SK-N-SH (cell line): Measurements from ENCODE around the gene SLC12A5. TPM values are rescaled to one million over a fixed set of nuclear protein-coding genes. Genes with fewer than 3 reads are reported as not detected.

Experiments
- CTCF ChIA-PET: fragments of 300-600, 350-600 bp; formaldehyde crosslinking; extraction: SDS; loops from one replicate; lab custom pipeline; 2021; lab: Yijun Ruan, JAX
- POLR2A ChIA-PET: fragments of 350-600 bp; sonication (Branson Sonifier 250); formaldehyde crosslinking; extraction: SDS; loops from one replicate; lab custom pipeline; 2020; ENCODE audit warnings: antibody characterized with exemption, inconsistent platforms; lab: Yijun Ruan, JAX
- DNase-seq: peaks from one replicate; pipeline ENCODE4 v3.0.0; 2012
- H2AFZ ChIP-seq: fragments of 200-600 bp; sonication (generic); 2 replicates; pipeline ENCODE4 v1.8.1; 2016; ENCODE audit warnings: antibody characterized with exemption, mild to moderate bottlenecking, low read depth
- H3F3A ChIP-seq: fragments of 200-600 bp; sonication (generic); replicated peaks from 2 replicates; pipeline ENCODE3; 2016; ENCODE audit warnings: antibody characterized with exemption, mild to moderate bottlenecking; ENCODE audit not compliant: insufficient read depth
- H3K27ac ChIP-seq, 2 experiments: fragments of 200-500 bp in 1 of 2; fragments of 200-600 bp in 1 of 2; sonication (Bioruptor generic) in 1 of 2; sonication (generic), shearing (Covaris generic) in 1 of 2; 2 replicates each; pipeline versions ENCODE4 v1.5.1 to v1.6.1; 2014 to 2016; ENCODE audit warnings: low read depth in 2 of 2, inconsistent platforms in 1 of 2, low read length in 1 of 2, mild to moderate bottlenecking in 1 of 2, mixed read lengths in 1 of 2
- H3K27me3 ChIP-seq: fragments of 200-600 bp; sonication (generic), shearing (Covaris generic); 2 replicates; pipeline ENCODE4 v1.6.1; 2016; ENCODE audit warnings: mixed run types; ENCODE audit not compliant: insufficient read depth
- H3K36me3 ChIP-seq, 2 experiments: fragments of 200-500 bp in 1 of 2; fragments of 200-600 bp in 1 of 2; sonication (Bioruptor generic) in 1 of 2; sonication (generic) in 1 of 2; replicated peaks in 1 of 2; 2 replicates each; pipeline versions ENCODE3 to v1.5.1; 2014 to 2016; ENCODE audit warnings: low read length in 1 of 2, mild to moderate bottlenecking in 1 of 2; ENCODE audit not compliant: insufficient read depth in 2 of 2, control insufficient read depth in 1 of 2
- H3K4me1 ChIP-seq, 2 experiments: fragments of 200-500 bp in 1 of 2; fragments of 200-600 bp in 1 of 2; sonication (Bioruptor generic) in 1 of 2; sonication (generic), shearing (Covaris generic) in 1 of 2; 2 replicates each; pipeline versions ENCODE4 v1.5.1 to v1.6.1; 2014 to 2016; ENCODE audit warnings: low read depth in 1 of 2, low read length in 1 of 2, mixed run types in 1 of 2; ENCODE audit not compliant: insufficient read depth in 2 of 2, control insufficient read depth in 1 of 2
- H3K4me2 ChIP-seq: fragments of 200-600 bp; sonication (generic), shearing (Covaris generic); 2 replicates; pipeline ENCODE4 v1.6.1; 2017; ENCODE audit warnings: mixed run types
- H3K4me3 ChIP-seq, 2 experiments: fragments of 200-500 bp in 1 of 2; fragments of 200-600 bp in 1 of 2; sonication (Bioruptor generic) in 1 of 2; sonication (generic), shearing (Covaris generic) in 1 of 2; 2 replicates each; pipeline versions ENCODE4 v1.5.1 to v1.8.1; 2014 to 2016; ENCODE audit warnings: low read depth in 2 of 2, inconsistent platforms in 1 of 2, low read length in 1 of 2, mild to moderate bottlenecking in 1 of 2, mixed read lengths in 1 of 2, moderate library complexity in 1 of 2
- H3K79me2 ChIP-seq: fragments of 200-600 bp; sonication (generic); 2 replicates; pipeline ENCODE4 v1.8.1; 2017; ENCODE audit warnings: mild to moderate bottlenecking; ENCODE audit not compliant: insufficient read depth
- H3K9ac ChIP-seq: fragments of 200-600 bp; sonication (generic); 2 replicates; pipeline ENCODE4 v1.6.1; 2017; ENCODE audit warnings: mixed run types
- H3K9me2 ChIP-seq: fragments of 200-600 bp; sonication (generic); 2 replicates; pipeline ENCODE4 v1.6.1; 2017; ENCODE audit warnings: mixed run types
- H3K9me3 ChIP-seq: fragments of 200-600 bp; sonication (generic); 2 replicates; pipeline ENCODE4 v1.6.1; 2017; ENCODE audit warnings: mixed run types, mild to moderate bottlenecking, moderate library complexity
- H4K20me1 ChIP-seq: fragments of 200-600 bp; sonication (generic); 2 replicates; pipeline ENCODE4 v1.6.1; 2017; ENCODE audit warnings: mild to moderate bottlenecking, mixed run types; ENCODE audit not compliant: insufficient read depth
- CTCF ChIP-seq: fragments of 200-600 bp; sonication (generic); IDR thresholded peaks from 2 replicates; pipeline ENCODE4 v1.6.1; 2017; ENCODE audit warnings: antibody characterized with exemption, mild to moderate bottlenecking, moderate library complexity
- EP300 ChIP-seq, 2 experiments: IDR thresholded peaks; 2 replicates each; pipeline versions ENCODE4 v1.4.0 to v1.6.1; 2012; ENCODE audit warnings: borderline replicate concordance in 1 of 2, low read depth in 1 of 2, low read length in 1 of 2
- FOSL2 ChIP-seq: IDR thresholded peaks from 2 replicates; pipeline ENCODE4 v1.4.0; 2012; ENCODE audit warnings: low read depth, mild to moderate bottlenecking, moderate library complexity, borderline replicate concordance
- FOXJ3 ChIP-seq: sonication (generic); formaldehyde crosslinking; IDR thresholded peaks from 2 replicates; pipeline ENCODE4 v1.5.1; 2020; ENCODE audit warnings: mild to moderate bottlenecking, missing genetic modification reagents
- FOXM1 ChIP-seq: IDR thresholded peaks from 2 replicates; pipeline ENCODE4 v1.4.0; 2012; ENCODE audit warnings: low read depth, mild to moderate bottlenecking
- GABPA ChIP-seq: IDR thresholded peaks from 2 replicates; pipeline ENCODE4 v1.4.0; 2012; ENCODE audit warnings: low read depth, mild to moderate bottlenecking
- JUND ChIP-seq: IDR thresholded peaks from 2 replicates; pipeline ENCODE4 v1.4.0; 2012
- MAX ChIP-seq: IDR thresholded peaks from 2 replicates; pipeline ENCODE4 v1.4.0; 2012; ENCODE audit warnings: low read depth
- NFIC ChIP-seq: IDR thresholded peaks from 2 replicates; pipeline ENCODE4 v1.4.0; 2012; ENCODE audit warnings: borderline replicate concordance
- NRF1 ChIP-seq: IDR thresholded peaks from 2 replicates; pipeline ENCODE4 v1.6.1; 2012; ENCODE audit warnings: low read depth, mild to moderate bottlenecking, low read length
- RAD21 ChIP-seq: IDR thresholded peaks from 2 replicates; pipeline ENCODE4 v1.6.1; 2012; ENCODE audit warnings: mild to moderate bottlenecking, low read length
- SMC3 ChIP-seq: IDR thresholded peaks from 2 replicates; pipeline ENCODE4 v1.6.1; 2012; ENCODE audit warnings: low read depth, low read length, improper control_type of control experiment
- TEAD4 ChIP-seq: IDR thresholded peaks from 2 replicates; pipeline ENCODE4 v1.4.0; 2012; ENCODE audit warnings: mild to moderate bottlenecking, borderline replicate concordance; ENCODE audit not compliant: insufficient read depth
- ZBTB33 ChIP-seq: IDR thresholded peaks from 2 replicates; pipeline ENCODE4 v1.4.0; 2012; ENCODE audit warnings: low read depth, borderline replicate concordance
- WGBS: methylation state at CpG from one replicate; pipeline ENCODE4 v1.1.6; 2017; ENCODE audit warnings: low lambda C conversion rate; 5-methylcytosine and 5-hydroxymethylcytosine counted together
- polyA plus RNA-seq, 3 experiments: library from polyadenylated mRNA; depleted of rRNA; stranded (reverse); fragments of >200 nt; gene quantifications; 2 replicates each; pipeline ENCODE4 v1.2.3, GENCODE V29; 2012
- TF ChIP-seq, protein P1 (sequence below): IDR thresholded peaks from 2 replicates; pipeline ENCODE4; 2012

The SLC12A5 gene
- polyA plus RNA-seq, 1 of the 3 experiments (the other 2 are of a cell fraction), result 19.9 TPM

- Histone ChIP-seq H3K9ac (no peak overlapping the region), H3K4me2 (peak overlapping the region; percentile 63; the same call in 1 of the 2 replicates), H3K4me1 (peaks cover 6 to 10% of the 10 kb centered on the region in 2 experiments; a peak in 2 of 4 replicates), H3K4me3 (peak overlapping the region in 1 of 2 experiments; percentile 6; a peak in 1 of 4 replicates), H3K36me3 (no peaks in the 10 kb centered on the region), H3K9me3 (no peaks in the 10 kb centered on the region), H3K27me3 (no peaks in the 10 kb centered on the region), H4K20me1 (no peaks in the 10 kb centered on the region), H3K9me2 (no peaks in the 10 kb centered on the region)
- ChIA-PET CTCF (interaction anchor here (0.9 to 5.0 kb wide), 4 partner anchors 9 to 40 kb away, joined by 3 to 61 read pairs (median 10); no protein-coding TSS in a partner anchor), POLR2A (no interaction called here)
- DNase-seq, result peak; percentile 75
- WGBS, result 39% methylated on average over 55 of the region's 74 CpGs
- no peak for TF ChIP-seq EP300 (IDR thresholded peaks at IDR 0.05; ENCODE audit: borderline replicate concordance in 1 of 2, low read depth in 1 of 2, low read length in 1 of 2)
- TF ChIP-seq FOXJ3 (CRISPR knock-in tag), result no peak
- TF ChIP-seq FOXM1, result no peak
- TF ChIP-seq RAD21, result no peak
- TF ChIP-seq MAX, result no peak
- no peak for TF ChIP-seq GABPA
- TF ChIP-seq JUND, result no peak
- no peak for TF ChIP-seq SMC3
- no peak for TF ChIP-seq TEAD4
- no peak for TF ChIP-seq NRF1
- TF ChIP-seq NFIC, result no peak
- TF ChIP-seq, protein P1, sequence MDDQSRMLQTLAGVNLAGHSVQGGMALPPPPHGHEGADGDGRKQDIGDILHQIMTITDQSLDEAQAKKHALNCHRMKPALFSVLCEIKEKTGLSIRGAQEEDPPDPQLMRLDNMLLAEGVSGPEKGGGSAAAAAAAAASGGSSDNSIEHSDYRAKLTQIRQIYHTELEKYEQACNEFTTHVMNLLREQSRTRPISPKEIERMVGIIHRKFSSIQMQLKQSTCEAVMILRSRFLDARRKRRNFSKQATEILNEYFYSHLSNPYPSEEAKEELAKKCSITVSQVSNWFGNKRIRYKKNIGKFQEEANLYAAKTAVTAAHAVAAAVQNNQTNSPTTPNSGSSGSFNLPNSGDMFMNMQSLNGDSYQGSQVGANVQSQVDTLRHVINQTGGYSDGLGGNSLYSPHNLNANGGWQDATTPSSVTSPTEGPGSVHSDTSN, result no peak
- TF ChIP-seq, all 33 proteins: peak for 0
- no peaks in the 10 kb centered on the region for H3K79me2 ChIP-seq
- no peaks in the 10 kb centered on the region for H3F3A ChIP-seq
- H2AFZ ChIP-seq, result peak overlapping the region; percentile 27; the same call in 1 of the 2 replicates
- no peak overlapping the region for H3K27ac ChIP-seq
Observed at GRCh38 chr20:46010491-46011391, 18.3 kb upstream of the SLC12A5 start.

GRCh38 chr20:46011631-46012482 is 17.2 kb upstream of the SLC12A5 start:
- H3K4me1 ChIP-seq, result peaks cover 6 to 10% of the 10 kb centered on the region in 2 experiments; a peak in 2 of 4 replicates
- H3K9me3 ChIP-seq, result no peaks in the 10 kb centered on the region
- ChIA-PET CTCF (interaction anchor here (0.6 to 5.0 kb wide), 10 partner anchors 9 to 161 kb away, joined by 3 to 61 read pairs (median 3); no protein-coding TSS in a partner anchor), POLR2A (no interaction called here)
- H3K9me2 ChIP-seq, result no peaks in the 10 kb centered on the region
- H3K79me2 ChIP-seq, result no peaks in the 10 kb centered on the region
- no peak overlapping the region for H2AFZ ChIP-seq
- 78% methylated on average over 47 of the region's 57 CpGs for WGBS
- no peaks in the 10 kb centered on the region for H3F3A ChIP-seq
- no peak overlapping the region for H3K9ac ChIP-seq
- no peaks in the 10 kb centered on the region for H4K20me1 ChIP-seq
- H3K27ac ChIP-seq, result no peak overlapping the region
- peak; percentile 46 for TF ChIP-seq CTCF
- no peak for TF ChIP-seq FOSL2
- TF ChIP-seq ZBTB33, result no peak
- H3K27me3 ChIP-seq, result no peaks in the 10 kb centered on the region
- H3K4me3 ChIP-seq, result no peak overlapping the region
- no peak overlapping the region for H3K4me2 ChIP-seq
- no peaks in the 10 kb centered on the region for H3K36me3 ChIP-seq
- peak; percentile 59 for DNase-seq
